ENCODE results near the gene CACNA1A. TPM values are rescaled to one million over a fixed set of nuclear protein-coding genes. Genes with fewer than 3 reads are reported as not detected.

Gene CACNA1A
- total and polyA plus RNA-seq, 2 experiments from 2014 or later = 3.0 to 8.5 TPM

DNA sequence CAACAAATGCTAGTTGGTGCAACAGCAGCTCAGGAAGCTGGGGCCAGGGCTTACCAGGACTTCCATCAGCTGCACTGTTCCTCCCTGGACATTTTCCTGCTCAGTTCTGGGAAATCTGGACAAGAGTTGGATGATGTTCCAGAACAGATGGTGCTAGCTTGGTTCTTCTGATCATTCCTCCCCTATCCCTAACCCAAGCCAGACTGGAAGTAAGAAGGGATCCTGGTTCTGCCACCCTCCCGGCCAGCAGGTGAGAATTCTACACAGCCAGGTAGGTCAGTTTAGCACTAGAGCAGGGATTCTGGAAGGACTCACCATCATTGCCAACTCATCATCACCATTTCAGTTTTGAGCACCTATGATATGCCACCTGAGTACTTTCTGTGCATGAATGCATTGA, 30.2 kb downstream of the CACNA1A start:
- TF ChIP-seq EZH2 (IDR thresholded peaks at IDR 0.05; ENCODE audit: insufficient read depth, poor library complexity, severe bottlenecking) = no peak
- no peak for TF ChIP-seq EZH2phosphoT487 (IDR thresholded peaks at IDR 0.05; ENCODE audit: insufficient read depth, low read depth)
- Histone ChIP-seq H3K4me2 (ENCODE audit: unreplicated experiment) (no peak overlapping the region), H3K9me2 (ENCODE audit: insufficient read depth) (no peaks in the 10 kb centered on the region), H3K9ac (no peak overlapping the region), H3K36me3 (ENCODE audit: low read depth) (no peaks in the 10 kb centered on the region), H3K4me3 (no peak overlapping the region), H3K4me1 (ENCODE audit: insufficient read depth) (no peaks in the 10 kb centered on the region), H3F3A (ENCODE audit: insufficient read depth) (no peaks in the 10 kb centered on the region), H3K9me3 (ENCODE audit: low read depth) (no peaks in the 10 kb centered on the region), H2AFZ (no peak overlapping the region), H3K79me2 (ENCODE audit: insufficient read depth) (no peaks in the 10 kb centered on the region), H3K27ac (no peak overlapping the region), H4K20me1 (ENCODE audit: insufficient read depth) (no peaks in the 10 kb centered on the region), H3K27me3 (replicated peaks; ENCODE audit: insufficient read depth) (no peaks in the 10 kb centered on the region)
- in situ Hi-C loops (cut with MboI) = no loop called here
- DNase-seq = no peak
- 37 to 47% methylated on average over 1 of the region's 1 CpG for WGBS, 2 experiments (ENCODE audit: low coverage in 1 of 2, low lambda C conversion rate in 2 of 2, missing lambda C conversion rate in 2 of 2)

DNA sequence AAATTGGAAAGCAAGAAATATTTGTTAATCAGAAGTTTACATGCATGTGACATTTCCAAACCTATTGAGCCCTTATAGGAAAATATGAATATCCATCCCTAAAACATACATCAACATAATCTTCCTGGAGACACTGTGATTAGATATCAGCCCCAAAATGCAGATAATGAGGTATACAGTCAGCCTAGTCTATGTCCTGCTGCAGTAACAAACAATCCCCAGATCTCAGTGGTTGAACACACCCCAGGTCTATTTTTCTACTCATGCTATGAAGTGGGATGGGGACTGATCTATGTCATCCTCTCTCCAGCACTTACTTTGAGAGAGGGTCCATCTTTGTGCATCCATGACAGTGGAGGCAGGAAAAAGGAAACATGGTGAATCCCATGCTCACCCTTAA, 31.2 kb downstream of the CACNA1A start:
- no peak for DNase-seq
- Histone ChIP-seq H2AFZ (no peak overlapping the region), H4K20me1 (ENCODE audit: insufficient read depth) (no peaks in the 10 kb centered on the region), H3K27ac (no peak overlapping the region), H3K9me3 (ENCODE audit: low read depth) (no peaks in the 10 kb centered on the region), H3F3A (ENCODE audit: insufficient read depth) (no peaks in the 10 kb centered on the region), H3K9ac (no peak overlapping the region), H3K4me2 (ENCODE audit: unreplicated experiment) (no peak overlapping the region), H3K79me2 (ENCODE audit: insufficient read depth) (no peaks in the 10 kb centered on the region), H3K27me3 (replicated peaks; ENCODE audit: insufficient read depth) (no peaks in the 10 kb centered on the region), H3K36me3 (ENCODE audit: low read depth) (no peaks in the 10 kb centered on the region), H3K4me3 (no peak overlapping the region), H3K4me1 (ENCODE audit: insufficient read depth) (no peaks in the 10 kb centered on the region), H3K9me2 (ENCODE audit: insufficient read depth) (no peaks in the 10 kb centered on the region)
- in situ Hi-C loops (cut with MboI) = no loop called here
- no peak for TF ChIP-seq EZH2 (IDR thresholded peaks at IDR 0.05; ENCODE audit: insufficient read depth, poor library complexity, severe bottlenecking)
- TF ChIP-seq EZH2phosphoT487 (IDR thresholded peaks at IDR 0.05; ENCODE audit: insufficient read depth, low read depth) = no peak

DNA sequence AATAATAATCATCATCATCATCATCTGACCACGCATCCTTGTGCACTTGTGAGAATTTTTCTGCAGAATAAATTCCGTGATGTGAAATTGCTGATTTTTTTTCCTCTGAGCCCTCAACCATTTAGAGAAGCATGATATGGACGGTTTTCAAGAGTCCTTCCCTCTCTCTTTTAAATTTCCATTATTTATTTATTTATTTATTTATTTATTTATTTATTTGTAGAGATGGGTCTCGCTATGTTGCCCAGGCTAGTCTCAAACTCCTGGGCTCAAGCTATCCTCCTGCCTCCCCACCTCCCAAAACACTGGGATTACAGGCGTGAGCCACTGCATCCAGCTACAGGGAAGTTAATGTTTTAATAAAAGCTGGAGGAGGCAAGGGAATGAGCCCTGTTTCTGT, 39.6 kb downstream of the CACNA1A start:
- DNase-seq = no peak

DNA sequence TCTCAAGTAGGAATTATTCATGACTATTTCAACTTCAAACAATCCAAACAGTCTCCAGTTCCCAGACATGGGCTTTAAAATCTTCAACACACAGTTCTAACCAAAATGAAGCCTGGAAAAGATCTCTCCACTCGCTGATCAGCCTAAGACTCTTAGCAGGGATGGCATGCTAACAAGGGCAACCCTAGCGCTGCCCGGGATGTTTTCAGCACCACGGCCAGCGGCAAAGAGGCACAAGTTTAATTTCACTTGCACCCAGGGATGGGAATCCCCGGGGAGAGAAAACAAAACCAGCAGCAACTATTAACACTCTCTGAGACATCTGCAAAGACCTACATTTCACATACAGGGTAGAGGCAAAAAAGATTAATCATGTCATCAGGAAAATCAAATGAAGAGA, 43.0 kb downstream of the CACNA1A start:
- WGBS, 2 experiments (ENCODE audit: low coverage in 1 of 2, low lambda C conversion rate in 2 of 2, missing lambda C conversion rate in 2 of 2) = 13 to 14% methylated on average over 6 of the region's 6 CpGs
- H3K9me3 ChIP-seq (ENCODE audit: low read depth) = no peaks in the 10 kb centered on the region
- no peaks in the 10 kb centered on the region for H3K36me3 ChIP-seq (ENCODE audit: low read depth)
- no peaks in the 10 kb centered on the region for H3F3A ChIP-seq (ENCODE audit: insufficient read depth)
- no peak overlapping the region for H3K4me3 ChIP-seq
- H3K79me2 ChIP-seq (ENCODE audit: insufficient read depth) = no peaks in the 10 kb centered on the region
- in situ Hi-C loops (cut with MboI) = no loop called here
- H2AFZ ChIP-seq = no peak overlapping the region
- no peak overlapping the region for H3K4me2 ChIP-seq (ENCODE audit: unreplicated experiment)
- TF ChIP-seq EZH2phosphoT487 (IDR thresholded peaks at IDR 0.05; ENCODE audit: insufficient read depth, low read depth) = no peak
- no peak for TF ChIP-seq EZH2 (IDR thresholded peaks at IDR 0.05; ENCODE audit: insufficient read depth, poor library complexity, severe bottlenecking)
- no peak overlapping the region for H3K9ac ChIP-seq
- peaks cover 4% of the 10 kb centered on the region; the same call in 1 of the 2 replicates for H4K20me1 ChIP-seq (ENCODE audit: insufficient read depth)
- DNase-seq = peak; percentile 35
- H3K9me2 ChIP-seq (ENCODE audit: insufficient read depth) = no peaks in the 10 kb centered on the region
- H3K27ac ChIP-seq = no peak overlapping the region
- H3K27me3 ChIP-seq (replicated peaks; ENCODE audit: insufficient read depth) = no peaks in the 10 kb centered on the region
- H3K4me1 ChIP-seq (ENCODE audit: insufficient read depth) = no peaks in the 10 kb centered on the region

More for the DNA sequence above, 39.6 kb downstream of the CACNA1A start:
- Histone ChIP-seq H3K4me2 (ENCODE audit: unreplicated experiment) (no peak overlapping the region), H3K36me3 (ENCODE audit: low read depth) (no peaks in the 10 kb centered on the region), H3K4me3 (no peak overlapping the region), H4K20me1 (ENCODE audit: insufficient read depth) (peaks cover 4% of the 10 kb centered on the region; the same call in 1 of the 2 replicates), H3K79me2 (ENCODE audit: insufficient read depth) (no peaks in the 10 kb centered on the region), H3K27me3 (replicated peaks; ENCODE audit: insufficient read depth) (no peaks in the 10 kb centered on the region), H3K4me1 (ENCODE audit: insufficient read depth) (no peaks in the 10 kb centered on the region), H3K9ac (no peak overlapping the region), H3F3A (ENCODE audit: insufficient read depth) (no peaks in the 10 kb centered on the region), H3K27ac (no peak overlapping the region), H2AFZ (no peak overlapping the region), H3K9me2 (ENCODE audit: insufficient read depth) (no peaks in the 10 kb centered on the region), H3K9me3 (ENCODE audit: low read depth) (no peaks in the 10 kb centered on the region)
- no peak for TF ChIP-seq EZH2 (IDR thresholded peaks at IDR 0.05; ENCODE audit: insufficient read depth, poor library complexity, severe bottlenecking)
- no peak for TF ChIP-seq EZH2phosphoT487 (IDR thresholded peaks at IDR 0.05; ENCODE audit: insufficient read depth, low read depth)
- in situ Hi-C loops (cut with MboI) = no loop called here
- 51 to 53% methylated on average over 5 of the region's 5 CpGs for WGBS, 2 experiments (ENCODE audit: low coverage in 1 of 2, low lambda C conversion rate in 2 of 2, missing lambda C conversion rate in 2 of 2)

DNA sequence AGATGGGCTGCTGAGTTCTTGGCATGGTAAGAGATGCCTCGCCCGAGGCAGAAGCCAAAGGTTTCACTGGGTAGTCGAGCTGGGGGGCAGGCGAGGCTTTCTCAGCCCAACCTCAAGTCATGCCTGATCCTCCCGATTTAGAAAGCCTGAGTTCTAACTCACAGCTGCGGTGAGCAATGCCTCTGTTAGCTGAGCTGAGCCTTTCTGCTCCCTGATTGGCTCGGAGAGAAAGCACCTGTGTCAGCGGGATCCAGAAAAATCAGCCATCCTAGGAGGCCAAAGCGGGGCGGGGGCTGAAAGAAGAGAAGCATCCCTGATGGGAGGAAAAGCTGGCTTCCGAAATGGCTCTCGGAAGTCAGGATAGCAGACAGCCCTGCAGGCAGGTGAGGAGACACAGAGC, 44.7 kb downstream of the CACNA1A start:
- Histone ChIP-seq H3K4me2 (ENCODE audit: unreplicated experiment) (no peak overlapping the region), H3K36me3 (ENCODE audit: low read depth) (no peaks in the 10 kb centered on the region), H4K20me1 (ENCODE audit: insufficient read depth) (peaks cover 4% of the 10 kb centered on the region; the same call in 1 of the 2 replicates), H2AFZ (no peak overlapping the region), H3K4me1 (ENCODE audit: insufficient read depth) (no peaks in the 10 kb centered on the region), H3K27me3 (replicated peaks; ENCODE audit: insufficient read depth) (no peaks in the 10 kb centered on the region), H3K79me2 (ENCODE audit: insufficient read depth) (no peaks in the 10 kb centered on the region), H3K9me3 (ENCODE audit: low read depth) (no peaks in the 10 kb centered on the region), H3K27ac (no peak overlapping the region), H3F3A (ENCODE audit: insufficient read depth) (no peaks in the 10 kb centered on the region), H3K4me3 (no peak overlapping the region), H3K9me2 (ENCODE audit: insufficient read depth) (no peaks in the 10 kb centered on the region), H3K9ac (no peak overlapping the region)
- in situ Hi-C loops (cut with MboI) = no loop called here
- WGBS, 2 experiments (ENCODE audit: low coverage in 1 of 2, low lambda C conversion rate in 2 of 2, missing lambda C conversion rate in 2 of 2) = 68 to 70% methylated on average over 12 of the region's 12 CpGs
- no peak for DNase-seq
- no peak for TF ChIP-seq EZH2 (IDR thresholded peaks at IDR 0.05; ENCODE audit: insufficient read depth, poor library complexity, severe bottlenecking)
- no peak for TF ChIP-seq EZH2phosphoT487 (IDR thresholded peaks at IDR 0.05; ENCODE audit: insufficient read depth, low read depth)

Measured in GM23248 (cell line).